Thoracic aorta (tissue), 2 donors: ENCODE data around the gene GNAS-AS1. TPM values are rescaled to one million over a fixed set of nuclear protein-coding genes. Genes with fewer than 3 reads are reported as not detected.

Source experiments
- ATAC-seq: fragments of 150-250 bp; one replicate; pipeline ENCODE4 v1.8.0; 2017; ENCODE audit warnings: low read depth; ENCODE audit not compliant: insufficient number of reproducible peaks, low FRiP score
- DNase-seq: peaks from one replicate; pipeline ENCODE4 v3.0.0-alpha.2; 2020; ENCODE audit warnings: low spot score
- H3K27ac ChIP-seq, 2 donors: fragments of 200-600 bp; sonication (generic); 1 replicate in 1 of 2; 2 replicates in 1 of 2; pipeline ENCODE4 v1.5.1; 2016; ENCODE audit warnings: mild to moderate bottlenecking in 2 of 2, moderate library complexity in 2 of 2
- H3K27me3 ChIP-seq: fragments of 200-600 bp; sonication (generic); replicated peaks from 2 replicates; pipeline ENCODE4 v1.6.0; 2016; ENCODE audit warnings: mild to moderate bottlenecking; ENCODE audit not compliant: insufficient read depth
- H3K36me3 ChIP-seq: fragments of 200-600 bp; sonication (generic); one replicate; pipeline ENCODE4 v1.5.1; 2016
- H3K4me1 ChIP-seq, 2 donors: fragments of 200-600 bp; sonication (generic); 1 replicate in 1 of 2; 2 replicates in 1 of 2; pipeline versions ENCODE4 v1.5.1 to v1.6.0; 2016; ENCODE audit warnings: low read depth in 2 of 2, mild to moderate bottlenecking in 1 of 2; ENCODE audit not compliant: control insufficient read depth in 1 of 2
- H3K4me3 ChIP-seq: fragments of 200-600 bp; sonication (generic); 2 replicates; pipeline ENCODE4 v1.5.1; 2016; ENCODE audit warnings: mild to moderate bottlenecking
- H3K9me3 ChIP-seq: fragments of 200-600 bp; sonication (generic); 2 replicates; pipeline ENCODE4 v1.5.1; 2016
- total RNA-seq, 2 donors: library from RNA; depleted of rRNA; stranded (reverse); fragments of >200 nt; gene quantifications; one replicate each; pipeline versions ENCODE4 v1.1.0 to v1.2.3, GENCODE V29; 2016
- TF ChIP-seq, protein P1 (sequence below): fragments of 200-600 bp; sonication (generic); IDR thresholded peaks from one replicate; pipeline ENCODE4 v1.5.1; 2019; ENCODE audit warnings: antibody characterized with exemption

Gene GNAS-AS1
- total RNA-seq, 2 donors from 2014 or later, result 0.21 to 0.81 TPM

DNA sequence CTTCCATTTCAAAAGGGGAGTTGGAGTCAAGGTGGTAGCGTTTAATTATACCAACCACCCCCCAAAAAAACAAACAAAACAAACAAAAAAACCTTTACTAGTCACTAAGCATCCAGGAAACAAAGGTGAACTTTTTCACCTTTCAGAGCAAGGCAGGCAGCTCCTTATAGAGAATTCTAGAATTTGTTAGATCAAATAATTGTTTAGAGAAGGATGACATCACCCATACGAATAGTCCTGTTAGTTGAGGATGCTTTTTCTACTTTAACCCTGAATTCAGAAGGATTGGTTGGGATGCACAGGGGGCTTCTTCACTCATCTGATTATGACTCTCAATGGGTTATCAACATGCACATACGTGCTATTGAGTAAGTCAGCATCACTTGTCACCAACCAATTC lies 46.1 kb upstream of the GNAS-AS1 start:
- peaks cover 55 to 84% of the 10 kb centered on the region in 2 donors for H3K4me1 ChIP-seq
- TF ChIP-seq, protein P1, sequence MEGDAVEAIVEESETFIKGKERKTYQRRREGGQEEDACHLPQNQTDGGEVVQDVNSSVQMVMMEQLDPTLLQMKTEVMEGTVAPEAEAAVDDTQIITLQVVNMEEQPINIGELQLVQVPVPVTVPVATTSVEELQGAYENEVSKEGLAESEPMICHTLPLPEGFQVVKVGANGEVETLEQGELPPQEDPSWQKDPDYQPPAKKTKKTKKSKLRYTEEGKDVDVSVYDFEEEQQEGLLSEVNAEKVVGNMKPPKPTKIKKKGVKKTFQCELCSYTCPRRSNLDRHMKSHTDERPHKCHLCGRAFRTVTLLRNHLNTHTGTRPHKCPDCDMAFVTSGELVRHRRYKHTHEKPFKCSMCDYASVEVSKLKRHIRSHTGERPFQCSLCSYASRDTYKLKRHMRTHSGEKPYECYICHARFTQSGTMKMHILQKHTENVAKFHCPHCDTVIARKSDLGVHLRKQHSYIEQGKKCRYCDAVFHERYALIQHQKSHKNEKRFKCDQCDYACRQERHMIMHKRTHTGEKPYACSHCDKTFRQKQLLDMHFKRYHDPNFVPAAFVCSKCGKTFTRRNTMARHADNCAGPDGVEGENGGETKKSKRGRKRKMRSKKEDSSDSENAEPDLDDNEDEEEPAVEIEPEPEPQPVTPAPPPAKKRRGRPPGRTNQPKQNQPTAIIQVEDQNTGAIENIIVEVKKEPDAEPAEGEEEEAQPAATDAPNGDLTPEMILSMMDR, result no peak

GRCh38 chr20:58895448-58896180 lies 44.9 kb upstream of the GNAS-AS1 start:
- H3K27me3 ChIP-seq, result no peaks in the 10 kb centered on the region
- DNase-seq, result no peak
- H3K27ac ChIP-seq, result peak overlapping the region; percentile 10 to 99
- H3K4me1 ChIP-seq, result peaks cover 55 to 73% of the 10 kb centered on the region in 2 donors
- TF ChIP-seq, protein P1, result no peak
- H3K9me3 ChIP-seq, result no peaks in the 10 kb centered on the region
- ATAC-seq, result no peak
- peak overlapping the region; percentile 96 for H3K4me3 ChIP-seq
- no peaks in the 10 kb centered on the region for H3K36me3 ChIP-seq

More for the DNA sequence above, 46.1 kb upstream of the GNAS-AS1 start:
- DNase-seq, result no peak
- no peaks in the 10 kb centered on the region for H3K9me3 ChIP-seq
- no peak overlapping the region for H3K4me3 ChIP-seq
- H3K27ac ChIP-seq, result peak overlapping the region in 1 of 2 donors; percentile 10
- H3K27me3 ChIP-seq, result no peaks in the 10 kb centered on the region
- H3K36me3 ChIP-seq, result no peaks in the 10 kb centered on the region
- ATAC-seq, result no peak

GRCh38 chr20:58894652-58895447 lies 44.1 kb upstream of the GNAS-AS1 start:
- DNase-seq (no peak), ATAC-seq (no peak)
- Histone ChIP-seq H3K4me1 (peaks cover 51 to 65% of the 10 kb centered on the region in 2 donors), H3K4me3 (peak overlapping the region; percentile 96), H3K27ac (peak overlapping the region; percentile 47 to 99), H3K27me3 (no peaks in the 10 kb centered on the region), H3K36me3 (no peaks in the 10 kb centered on the region), H3K9me3 (no peaks in the 10 kb centered on the region)
- TF ChIP-seq, protein P1, result no peak

DNA sequence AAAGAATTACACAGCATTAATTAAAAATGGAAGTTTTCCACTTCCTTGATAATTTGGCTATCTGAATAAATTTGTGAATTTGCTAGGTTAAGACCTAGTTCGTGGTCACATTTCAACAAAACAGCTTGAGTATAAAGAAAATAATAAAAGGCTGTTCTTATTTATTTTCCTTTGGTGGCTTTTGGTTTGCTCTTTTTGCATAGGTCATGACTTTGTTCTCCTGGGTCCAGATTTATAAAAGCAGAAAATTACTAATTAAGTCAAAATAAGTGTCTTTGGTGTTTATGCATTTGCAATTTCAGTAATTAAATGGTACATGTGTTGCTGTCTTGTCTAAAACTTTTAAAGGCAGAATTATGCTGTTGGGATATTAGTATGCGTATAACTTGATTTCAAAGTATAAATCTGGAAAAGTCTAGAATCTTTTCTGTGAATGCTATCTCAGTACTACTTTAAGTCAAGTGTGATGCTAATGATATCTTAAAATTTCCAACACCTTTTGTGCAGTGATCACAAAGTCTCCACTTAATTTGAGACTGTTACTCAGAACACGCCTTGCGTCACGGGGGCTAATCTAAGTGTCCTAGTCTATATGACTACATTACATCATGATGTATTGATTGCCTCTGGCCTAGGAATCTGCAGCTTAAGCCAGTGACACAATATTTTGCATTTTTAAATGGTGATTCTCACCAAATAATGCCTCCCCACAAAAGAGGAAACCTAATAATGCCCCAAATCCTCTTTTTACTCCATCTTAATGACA lies 42.8 kb upstream of the GNAS-AS1 start:
- ATAC-seq (no peak), DNase-seq (no peak)
- Histone ChIP-seq H3K4me1 (peaks cover 47 to 54% of the 10 kb centered on the region in 2 donors), H3K27ac (peak overlapping the region; percentile 99 to 100), H3K9me3 (no peaks in the 10 kb centered on the region), H3K27me3 (no peaks in the 10 kb centered on the region), H3K4me3 (peak overlapping the region; percentile 96), H3K36me3 (no peaks in the 10 kb centered on the region)
- TF ChIP-seq, protein P1, result no peak

- DNase-seq (no peak), ATAC-seq (no peak)
- H3K4me1 ChIP-seq, result peaks cover 41 to 51% of the 10 kb centered on the region in 2 donors
- H3K27ac ChIP-seq, result peak overlapping the region; percentile 99 to 100
- TF ChIP-seq, protein P1, result no peak
- H3K36me3 ChIP-seq, result no peaks in the 10 kb centered on the region
- H3K9me3 ChIP-seq, result no peaks in the 10 kb centered on the region
- H3K4me3 ChIP-seq, result peak overlapping the region; percentile 96
- no peaks in the 10 kb centered on the region for H3K27me3 ChIP-seq
Observed at GRCh38 chr20:58892932-58893224, 42.2 kb upstream of the GNAS-AS1 start.
